GM18520 (cell line): ENCODE data around the gene MBD4.
"Not testable (repeated sequence)": the region's sequence is repeated elsewhere in the genome, so short reads cannot be mapped to it uniquely, and the experiment has no call there.

Experiments used
- ATAC-seq: cut with Tn5 transposase; IDR thresholded peaks from one replicate; pipeline ENCODE4 v1.9.1; 2021; ENCODE audit not compliant: unreplicated experiment

Gene MBD4

GRCh38 chr3:129413238-129413637 is 26.5 kb downstream of the MBD4 start:
- not testable (repeated sequence) for ATAC-seq

- no peak for ATAC-seq
These were observed 27.1 kb downstream of the MBD4 start for GRCh38 chr3:129412542-129413198.

GRCh38 chr3:129410971-129411370 is 28.8 kb downstream of the MBD4 start:
- ATAC-seq: no peak

GRCh38 chr3:129409541-129409940 is 30.2 kb downstream of the MBD4 start:
- no peak for ATAC-seq

GRCh38 chr3:129404610-129405009 is 35.1 kb downstream of the MBD4 start:
- ATAC-seq: no peak

GRCh38 chr3:129404130-129404529 is 35.6 kb downstream of the MBD4 start:
- no peak for ATAC-seq

- ATAC-seq: no peak
These were observed 36.3 kb downstream of the MBD4 start for GRCh38 chr3:129403450-129403849.

GRCh38 chr3:129402616-129403015 is 37.1 kb downstream of the MBD4 start:
- no peak for ATAC-seq

GRCh38 chr3:129402210-129402609 is 37.5 kb downstream of the MBD4 start:
- no peak for ATAC-seq

GRCh38 chr3:129399895-129400357 is 39.8 kb downstream of the MBD4 start:
- ATAC-seq: no peak

- peak; percentile 78 for ATAC-seq
These were observed 40.4 kb downstream of the MBD4 start for GRCh38 chr3:129399145-129399894.

- no peak for ATAC-seq
These were observed 41.0 kb downstream of the MBD4 start for GRCh38 chr3:129398803-129399144.

- not testable (repeated sequence) for ATAC-seq
These were observed 45.8 kb downstream of the MBD4 start for GRCh38 chr3:129393760-129394564.

GRCh38 chr3:129393271-129393670 is 46.5 kb downstream of the MBD4 start:
- no peak for ATAC-seq

- not testable (repeated sequence) for ATAC-seq
These were observed 47.5 kb downstream of the MBD4 start for GRCh38 chr3:129392106-129392887.

- not testable (repeated sequence) for ATAC-seq
These were observed 48.2 kb downstream of the MBD4 start for GRCh38 chr3:129391583-129391982.

GRCh38 chr3:129389572-129389937 is 50.2 kb downstream of the MBD4 start:
- ATAC-seq: no peak

- ATAC-seq: not testable (repeated sequence)
These were observed 50.8 kb downstream of the MBD4 start for GRCh38 chr3:129388791-129389571.

GRCh38 chr3:129387487-129387886 is 52.3 kb downstream of the MBD4 start:
- ATAC-seq: no peak

GRCh38 chr3:129386984-129387383 is 52.8 kb downstream of the MBD4 start:
- no peak for ATAC-seq
